Activated CD4-positive, alpha-beta memory T cell treated with anti-CD3 and anti-CD28 coated beads, Interleukin-2, amount 10 ng/mL, durations not matched to agents 7 days and 5 days (primary cell): ENCODE data around the gene MMP24OS. TPM values are rescaled to one million over a fixed set of nuclear protein-coding genes. Genes with fewer than 3 reads are reported as not detected.

ENCODE experiments used
- CTCF ChIA-PET: fragments of 350-600 bp; sonication (Branson Sonifier 250); formaldehyde crosslinking; loops from one replicate; lab custom pipeline; 2021; ENCODE audit warnings: antibody characterized with exemption, inconsistent platforms; lab: Charles Lee
- POLR2A ChIA-PET: fragments of 350-600 bp; sonication (Branson Sonifier 250); formaldehyde crosslinking; loops from one replicate; lab custom pipeline; 2021; ENCODE audit warnings: antibody characterized with exemption; lab: Charles Lee
- DNase-seq: peaks from one replicate; pipeline ENCODE4 v3.0.0-alpha.2; 2020
- H3K27ac Mint-ChIP-seq: one replicate; pipeline ENCODE4 v1.8.0; 2021; ENCODE audit warnings: mild to moderate bottlenecking, mixed read lengths
- H3K27me3 Mint-ChIP-seq: one replicate; pipeline ENCODE4 v1.8.0; 2021; ENCODE audit warnings: mixed read lengths
- H3K36me3 Mint-ChIP-seq: one replicate; pipeline ENCODE4 v1.8.0; 2021; ENCODE audit warnings: low read depth, mixed read lengths
- H3K4me1 Mint-ChIP-seq: one replicate; pipeline ENCODE4 v1.8.0; 2021; ENCODE audit warnings: mixed read lengths
- H3K4me3 Mint-ChIP-seq: one replicate; pipeline ENCODE4 v1.8.0; 2021; ENCODE audit warnings: mild to moderate bottlenecking, mixed read lengths
- H3K9me3 Mint-ChIP-seq: one replicate; pipeline ENCODE4 v1.8.0; 2021; ENCODE audit warnings: mixed read lengths
- total RNA-seq, 2 experiments: library from RNA; stranded (reverse); gene quantifications; one replicate each; pipeline ENCODE4 v1.2.3, GENCODE V29; 2021

The MMP24OS gene
- total RNA-seq, 2 experiments from 2014 or later, result 45.6 to 48.7 TPM

- Mint-ChIP-seq H3K27me3 (no peaks in the 10 kb centered on the region), H3K36me3 (no peaks in the 10 kb centered on the region), H3K27ac (peak overlapping the region; percentile 37), H3K4me3 (no peak overlapping the region), H3K4me1 (peaks cover 52% of the 10 kb centered on the region), H3K9me3 (no peaks in the 10 kb centered on the region)
- DNase-seq, result peak; percentile 88
- POLR2A ChIA-PET, result interaction anchor here (0.6 to 4.8 kb wide), 10 partner anchors 11 to 650 kb away, joined by 3 to 28 read pairs (median 6); partner anchors contain the start of genes CEP250, EIF6, MMP24OS and SCAND1
- CTCF ChIA-PET, result interaction anchor here (0.6 to 7.1 kb wide), 24 partner anchors 9 to 187 kb away, joined by 3 to 95 read pairs (median 4); partner anchors contain the start of genes EIF6, FAM83C, GDF5 and MMP24OS
Observed at GRCh38 chr20:35303735-35304491, 26.0 kb upstream of the MMP24OS start.

GRCh38 chr20:35303382-35303734 lies 25.4 kb upstream of the MMP24OS start:
- ChIA-PET POLR2A (interaction anchor here (1.1 to 4.8 kb wide), 6 partner anchors 16 to 651 kb away, joined by 3 to 28 read pairs (median 6); partner anchors contain the start of genes CEP250, EIF6, MMP24OS and SCAND1), CTCF (interaction anchor here (0.7 to 7.1 kb wide), 23 partner anchors 11 to 187 kb away, joined by 3 to 95 read pairs (median 4); partner anchors contain the start of genes EIF6, FAM83C, GDF5 and MMP24OS)
- Mint-ChIP-seq H3K27ac (no peak overlapping the region), H3K4me3 (no peak overlapping the region), H3K36me3 (no peaks in the 10 kb centered on the region), H3K9me3 (no peaks in the 10 kb centered on the region), H3K4me1 (peaks cover 52% of the 10 kb centered on the region), H3K27me3 (no peaks in the 10 kb centered on the region)
- no peak for DNase-seq

- no peaks in the 10 kb centered on the region for H3K36me3 Mint-ChIP-seq
- ChIA-PET POLR2A (interaction anchor here (0.8 to 4.8 kb wide), 5 partner anchors 18 to 152 kb away, joined by 3 to 28 read pairs (median 7); partner anchors contain the start of genes CEP250, EIF6 and MMP24OS), CTCF (interaction anchor here (0.7 to 7.1 kb wide), 16 partner anchors 10 to 188 kb away, joined by 3 to 95 read pairs (median 4); partner anchors contain the start of genes EIF6, FAM83C and GDF5)
- H3K9me3 Mint-ChIP-seq, result no peaks in the 10 kb centered on the region
- no peaks in the 10 kb centered on the region for H3K27me3 Mint-ChIP-seq
- no peak for DNase-seq
- H3K4me3 Mint-ChIP-seq, result no peak overlapping the region
- no peak overlapping the region for H3K27ac Mint-ChIP-seq
- H3K4me1 Mint-ChIP-seq, result peaks cover 47% of the 10 kb centered on the region
Observed at GRCh38 chr20:35302421-35303335, 24.8 kb upstream of the MMP24OS start.

- Mint-ChIP-seq H3K27ac (no peak overlapping the region), H3K4me3 (no peak overlapping the region), H3K9me3 (no peaks in the 10 kb centered on the region), H3K36me3 (no peaks in the 10 kb centered on the region), H3K27me3 (no peaks in the 10 kb centered on the region), H3K4me1 (peaks cover 36% of the 10 kb centered on the region)
- no peak for DNase-seq
- ChIA-PET POLR2A (interaction anchor here (0.8 to 4.8 kb wide), 2 partner anchors 17 to 41 kb away, joined by 3 to 28 read pairs; partner anchors contain the start of gene EIF6), CTCF (interaction anchor here (0.5 to 7.1 kb wide), 5 partner anchors 9 to 138 kb away, joined by 4 to 95 read pairs (median 5); partner anchors contain the start of gene GDF5)
Observed at GRCh38 chr20:35301426-35301825, 23.5 kb upstream of the MMP24OS start.

GRCh38 chr20:35300469-35301262 lies 22.7 kb upstream of the MMP24OS start:
- Mint-ChIP-seq H3K27ac (no peak overlapping the region), H3K27me3 (peaks cover under 1% of the 10 kb centered on the region), H3K9me3 (no peaks in the 10 kb centered on the region), H3K4me1 (peaks cover 29% of the 10 kb centered on the region), H3K36me3 (no peaks in the 10 kb centered on the region), H3K4me3 (no peak overlapping the region)
- no peak for DNase-seq
- CTCF ChIA-PET, result interaction anchor here (0.9 to 1.5 kb wide), 3 partner anchors 10 to 131 kb away, joined by 3 to 5 read pairs (median 5); no protein-coding TSS in a partner anchor
- POLR2A ChIA-PET, result interaction anchor here (1.0 kb wide), 1 partner anchor 16 kb away, joined by 3 read pairs; the partner anchor contains the start of gene EIF6

- peaks cover 2% of the 10 kb centered on the region for H3K27me3 Mint-ChIP-seq
- no peak for DNase-seq
- no peak overlapping the region for H3K27ac Mint-ChIP-seq
- POLR2A ChIA-PET, result interaction anchor here (1.0 to 1.1 kb wide), 2 partner anchors 15 to 17 kb away, joined by 3 read pairs; partner anchors contain the start of gene EIF6
- H3K4me3 Mint-ChIP-seq, result no peak overlapping the region
- CTCF ChIA-PET, result interaction anchor here (0.9 kb wide), 1 partner anchor 31 kb away, joined by 3 read pairs; no protein-coding TSS in a partner anchor
- no peaks in the 10 kb centered on the region for H3K36me3 Mint-ChIP-seq
- H3K9me3 Mint-ChIP-seq, result no peaks in the 10 kb centered on the region
- peaks cover 20% of the 10 kb centered on the region for H3K4me1 Mint-ChIP-seq
Observed at GRCh38 chr20:35299780-35300179, 21.9 kb upstream of the MMP24OS start.

- Mint-ChIP-seq H3K4me3 (no peak overlapping the region), H3K27me3 (peaks cover 6% of the 10 kb centered on the region), H3K27ac (no peak overlapping the region), H3K4me1 (peaks cover 6% of the 10 kb centered on the region), H3K36me3 (no peaks in the 10 kb centered on the region), H3K9me3 (no peaks in the 10 kb centered on the region)
- DNase-seq, result no peak
- ChIA-PET POLR2A (interaction anchor here (1.0 kb wide), 1 partner anchor 13 kb away, joined by 3 read pairs; no protein-coding TSS in a partner anchor), CTCF (interaction anchor here (0.8 kb wide), 1 partner anchor 31 kb away, joined by 3 read pairs; no protein-coding TSS in a partner anchor)
Observed at GRCh38 chr20:35298264-35298663, 20.3 kb upstream of the MMP24OS start.

- CTCF ChIA-PET, result interaction anchor here (1.0 kb wide), 1 partner anchor 149 kb away, joined by 4 read pairs; no protein-coding TSS in a partner anchor
- DNase-seq, result no peak
- POLR2A ChIA-PET, result interaction anchor here (1.0 to 2.2 kb wide), 2 partner anchors 13 to 47 kb away, joined by 3 to 7 read pairs; partner anchors contain the start of gene EIF6
- H3K9me3 Mint-ChIP-seq, result no peaks in the 10 kb centered on the region
- H3K4me1 Mint-ChIP-seq, result peaks cover 4% of the 10 kb centered on the region
- no peak overlapping the region for H3K4me3 Mint-ChIP-seq
- H3K36me3 Mint-ChIP-seq, result no peaks in the 10 kb centered on the region
- peaks cover 6% of the 10 kb centered on the region for H3K27me3 Mint-ChIP-seq
- no peak overlapping the region for H3K27ac Mint-ChIP-seq
Observed at GRCh38 chr20:35297740-35298139, 19.8 kb upstream of the MMP24OS start.

GRCh38 chr20:35297155-35297554 lies 19.2 kb upstream of the MMP24OS start:
- CTCF ChIA-PET, result interaction anchor here (1.0 kb wide), 1 partner anchor 150 kb away, joined by 4 read pairs; no protein-coding TSS in a partner anchor
- POLR2A ChIA-PET, result interaction anchor here (1.0 to 2.2 kb wide), 2 partner anchors 13 to 46 kb away, joined by 3 to 7 read pairs; partner anchors contain the start of gene EIF6
- no peak for DNase-seq

GRCh38 chr20:35296101-35296554 lies 18.2 kb upstream of the MMP24OS start:
- CTCF ChIA-PET, result no interaction called here
- Mint-ChIP-seq H3K27me3 (peaks cover 6% of the 10 kb centered on the region), H3K27ac (no peak overlapping the region), H3K4me3 (no peak overlapping the region), H3K36me3 (no peaks in the 10 kb centered on the region), H3K4me1 (no peaks in the 10 kb centered on the region), H3K9me3 (no peaks in the 10 kb centered on the region)
- no peak for DNase-seq
- POLR2A ChIA-PET, result interaction anchor here (0.8 to 2.2 kb wide), 2 partner anchors 12 to 18 kb away, joined by 3 to 7 read pairs; partner anchors contain the start of genes EIF6 and MMP24OS

More at GRCh38 chr20:35297155-35297554, 19.2 kb upstream of the MMP24OS start:
- H3K9me3 Mint-ChIP-seq, result no peaks in the 10 kb centered on the region
- H3K4me3 Mint-ChIP-seq, result no peak overlapping the region
- H3K27me3 Mint-ChIP-seq, result peaks cover 6% of the 10 kb centered on the region
- H3K4me1 Mint-ChIP-seq, result no peaks in the 10 kb centered on the region
- no peak overlapping the region for H3K27ac Mint-ChIP-seq
- no peaks in the 10 kb centered on the region for H3K36me3 Mint-ChIP-seq

- CTCF ChIA-PET, result interaction anchor here (1.8 kb wide), 1 partner anchor 8 kb away, joined by 4 read pairs; no protein-coding TSS in a partner anchor
- Mint-ChIP-seq H3K27ac (no peak overlapping the region), H3K36me3 (no peaks in the 10 kb centered on the region), H3K27me3 (peaks cover 6% of the 10 kb centered on the region), H3K9me3 (no peaks in the 10 kb centered on the region), H3K4me3 (no peak overlapping the region), H3K4me1 (no peaks in the 10 kb centered on the region)
- POLR2A ChIA-PET, result interaction anchor here (0.8 to 2.2 kb wide), 2 partner anchors 11 to 18 kb away, joined by 3 to 7 read pairs; partner anchors contain the start of genes EIF6 and MMP24OS
- DNase-seq, result no peak
Observed at GRCh38 chr20:35295674-35296073, 17.8 kb upstream of the MMP24OS start.
